Measurements from ENCODE around the gene ACTR6. TPM values are rescaled to one million over a fixed set of nuclear protein-coding genes. Genes with fewer than 3 reads are reported as not detected.

The ACTR6 gene
- total and polyA plus RNA-seq, 9 of the 15 experiments (the other 6 are each of a cell fraction or from before 2014, with no cell fraction given) = 26.1 to 109 (median 70.9) TPM

- in situ Hi-C loops (cut with MboI) = no loop called here
- H3K36me3 ChIP-seq (ENCODE audit: control insufficient read depth, insufficient read depth, low read length) = peaks cover 88% of the 10 kb centered on the region
- BruUV-seq (replicated peaks) = no TSS peak
These were observed 18.9 kb downstream of the ACTR6 start for GRCh38 chr12:100219328-100220109.

More at GRCh38 chr12:100219328-100220109, 18.9 kb downstream of the ACTR6 start:
- Histone ChIP-seq H2AFZ (ENCODE audit: low read depth, low read length) (no peak overlapping the region), H3K4me1 (replicated peaks in 1 of 2; ENCODE audit: control insufficient read depth in 2 of 2, insufficient read depth in 2 of 2, low read length in 2 of 2) (no peaks in the 10 kb centered on the region), H4K20me1 (replicated peaks; ENCODE audit: control insufficient read depth, insufficient read depth, low read length) (no peaks in the 10 kb centered on the region), H3K27me3 (ENCODE audit: control insufficient read depth in 2 of 2, insufficient read depth in 2 of 2, low read length in 2 of 2) (no peaks in the 10 kb centered on the region), H3K79me2 (ENCODE audit: control insufficient read depth, insufficient read depth, low read length) (no peaks in the 10 kb centered on the region), H3K27ac (ENCODE audit: extremely low read depth, low read depth, low read length) (no peak overlapping the region), H3K9ac (ENCODE audit: insufficient read depth in 1 of 2, low read depth in 2 of 2, low read length in 2 of 2) (no peak overlapping the region), H3K9me1 (ENCODE audit: control insufficient read depth, insufficient read depth, low read length) (no peaks in the 10 kb centered on the region), H3K4me2 (ENCODE audit: insufficient read depth, low read length) (no peak overlapping the region), H3K9me3 (replicated peaks; ENCODE audit: control insufficient read depth, insufficient read depth, low read depth, low read length) (no peaks in the 10 kb centered on the region), H3K4me3 (no peak overlapping the region)
- intact Hi-C loops (cut with micrococcal nuclease) = loop anchor here (10.0 kb wide), 1 partner anchor 405 kb away; no protein-coding TSS in a partner anchor
- 73% methylated on average over 5 of the region's 5 CpGs for WGBS (ENCODE audit: insufficient coverage, low coverage, missing lambda C conversion rate)
- POLR2A ChIA-PET = no interaction called here
- FAIRE-seq = no peak
- CTCF ChIA-PET (ENCODE audit: low intra/inter-chr PET ratio) = no interaction called here
- DNase-seq (ENCODE audit: extremely low read depth in 1 of 4, low spot score in 3 of 4) = no peak
- no peak for ATAC-seq
- no peak for TF ChIP-seq KAT7 (CRISPR knock-in tag; IDR thresholded peaks at IDR 0.05; ENCODE audit: borderline replicate concordance)
- TF ChIP-seq EP400 (IDR thresholded peaks at IDR 0.05) = no peak
- no peak for TF ChIP-seq ZKSCAN1 (IDR thresholded peaks at IDR 0.05; ENCODE audit: low read depth, low read length)
- TF ChIP-seq MTA3 (IDR thresholded peaks at IDR 0.05; ENCODE audit: borderline replicate concordance) = no peak
- TF ChIP-seq ZNF76 (CRISPR knock-in tag; IDR thresholded peaks at IDR 0.05; ENCODE audit: borderline replicate concordance) = no peak
- peak; percentile 90 for TF ChIP-seq CEBPB (tag; IDR thresholded peaks at IDR 0.05)
- TF ChIP-seq ZNF780A (CRISPR knock-in tag; IDR thresholded peaks at IDR 0.05) = no peak
- no peak for TF ChIP-seq JUND (IDR thresholded peaks at IDR 0.05; ENCODE audit: borderline replicate concordance, low read depth, low read length)
- TF ChIP-seq JUND (tag; IDR thresholded peaks at IDR 0.05; ENCODE audit: borderline replicate concordance, low read depth, low read length) = no peak
- no peak for TF ChIP-seq PHB2 (IDR thresholded peaks at IDR 0.05; ENCODE audit: low read depth)
- TF ChIP-seq ZBTB11 (CRISPR knock-in tag; IDR thresholded peaks at IDR 0.05) = no peak
- no peak for TF ChIP-seq JUNB (CRISPR knock-in tag; conservative IDR thresholded peaks at IDR 0.05)
- no peak for TF ChIP-seq CEBPG (CRISPR knock-in tag; IDR thresholded peaks at IDR 0.05)
- peak in 1 of 2 experiments; percentile 82; a peak in 2 of 4 replicates for TF ChIP-seq CEBPG (tag; conservative IDR thresholded peaks at IDR 0.05 in 1 of 2, IDR thresholded peaks at IDR 0.05 in 1 of 2)
- no peak for TF ChIP-seq ZNF277 (CRISPR knock-in tag; IDR thresholded peaks at IDR 0.05; ENCODE audit: borderline replicate concordance)

All from K562 (cell line).